ENCODE results near the gene STK11IP.

DNA sequence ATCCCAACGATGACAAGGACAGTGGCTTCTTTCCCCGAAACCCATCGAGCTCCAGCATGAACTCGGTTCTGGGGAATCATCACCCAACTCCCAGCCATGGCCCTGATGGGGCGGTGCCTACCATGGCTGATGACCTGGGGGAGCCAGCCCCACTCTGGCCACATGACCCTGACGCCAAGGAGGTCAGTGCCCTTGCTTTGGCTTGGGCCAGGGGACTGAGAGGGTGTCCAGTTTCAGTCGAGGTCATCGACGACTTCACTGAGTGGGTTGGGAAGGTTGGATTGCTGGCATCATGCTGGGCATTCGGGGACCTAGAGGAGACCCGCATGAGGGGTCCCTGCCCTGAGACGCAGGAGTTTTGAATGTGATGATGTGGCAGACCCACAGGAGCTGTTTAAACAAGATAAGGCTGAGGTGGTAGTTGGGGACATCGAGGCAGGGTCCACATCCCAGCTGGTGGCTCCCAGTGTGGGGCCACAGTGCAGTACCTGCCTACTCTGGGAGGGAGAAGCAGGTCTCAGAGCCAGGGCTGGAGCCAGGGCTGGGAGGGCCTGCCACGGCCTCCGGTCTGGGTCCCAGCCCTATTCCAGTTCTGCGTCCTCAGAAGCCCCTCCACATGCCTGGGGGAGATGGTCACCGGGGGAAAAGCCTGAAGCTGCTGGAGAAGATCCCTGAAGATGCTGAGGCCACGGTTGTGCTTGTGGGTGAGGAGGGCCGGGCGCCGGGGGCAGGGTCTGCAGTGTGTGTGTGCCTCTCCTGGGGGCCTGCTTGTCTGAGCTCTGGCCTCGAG lies 35.8 kb downstream of the STK11IP start:
- TF ChIP-seq EP300 (conservative IDR thresholded peaks at IDR 0.05; ENCODE audit: poor library complexity, severe bottlenecking) (no peak), RAD21 (conservative IDR thresholded peaks at IDR 0.05) (no peak), POLR2AphosphoS5 (IDR thresholded peaks at IDR 0.05) (no peak), MXI1 (conservative IDR thresholded peaks at IDR 0.05; ENCODE audit: poor library complexity, severe bottlenecking) (no peak)
- TF ChIP-seq, protein P1, sequence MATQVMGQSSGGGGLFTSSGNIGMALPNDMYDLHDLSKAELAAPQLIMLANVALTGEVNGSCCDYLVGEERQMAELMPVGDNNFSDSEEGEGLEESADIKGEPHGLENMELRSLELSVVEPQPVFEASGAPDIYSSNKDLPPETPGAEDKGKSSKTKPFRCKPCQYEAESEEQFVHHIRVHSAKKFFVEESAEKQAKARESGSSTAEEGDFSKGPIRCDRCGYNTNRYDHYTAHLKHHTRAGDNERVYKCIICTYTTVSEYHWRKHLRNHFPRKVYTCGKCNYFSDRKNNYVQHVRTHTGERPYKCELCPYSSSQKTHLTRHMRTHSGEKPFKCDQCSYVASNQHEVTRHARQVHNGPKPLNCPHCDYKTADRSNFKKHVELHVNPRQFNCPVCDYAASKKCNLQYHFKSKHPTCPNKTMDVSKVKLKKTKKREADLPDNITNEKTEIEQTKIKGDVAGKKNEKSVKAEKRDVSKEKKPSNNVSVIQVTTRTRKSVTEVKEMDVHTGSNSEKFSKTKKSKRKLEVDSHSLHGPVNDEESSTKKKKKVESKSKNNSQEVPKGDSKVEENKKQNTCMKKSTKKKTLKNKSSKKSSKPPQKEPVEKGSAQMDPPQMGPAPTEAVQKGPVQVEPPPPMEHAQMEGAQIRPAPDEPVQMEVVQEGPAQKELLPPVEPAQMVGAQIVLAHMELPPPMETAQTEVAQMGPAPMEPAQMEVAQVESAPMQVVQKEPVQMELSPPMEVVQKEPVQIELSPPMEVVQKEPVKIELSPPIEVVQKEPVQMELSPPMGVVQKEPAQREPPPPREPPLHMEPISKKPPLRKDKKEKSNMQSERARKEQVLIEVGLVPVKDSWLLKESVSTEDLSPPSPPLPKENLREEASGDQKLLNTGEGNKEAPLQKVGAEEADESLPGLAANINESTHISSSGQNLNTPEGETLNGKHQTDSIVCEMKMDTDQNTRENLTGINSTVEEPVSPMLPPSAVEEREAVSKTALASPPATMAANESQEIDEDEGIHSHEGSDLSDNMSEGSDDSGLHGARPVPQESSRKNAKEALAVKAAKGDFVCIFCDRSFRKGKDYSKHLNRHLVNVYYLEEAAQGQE (IDR thresholded peaks at IDR 0.05; ENCODE audit: borderline replicate concordance) = no peak
- TF ChIP-seq, protein P2, sequence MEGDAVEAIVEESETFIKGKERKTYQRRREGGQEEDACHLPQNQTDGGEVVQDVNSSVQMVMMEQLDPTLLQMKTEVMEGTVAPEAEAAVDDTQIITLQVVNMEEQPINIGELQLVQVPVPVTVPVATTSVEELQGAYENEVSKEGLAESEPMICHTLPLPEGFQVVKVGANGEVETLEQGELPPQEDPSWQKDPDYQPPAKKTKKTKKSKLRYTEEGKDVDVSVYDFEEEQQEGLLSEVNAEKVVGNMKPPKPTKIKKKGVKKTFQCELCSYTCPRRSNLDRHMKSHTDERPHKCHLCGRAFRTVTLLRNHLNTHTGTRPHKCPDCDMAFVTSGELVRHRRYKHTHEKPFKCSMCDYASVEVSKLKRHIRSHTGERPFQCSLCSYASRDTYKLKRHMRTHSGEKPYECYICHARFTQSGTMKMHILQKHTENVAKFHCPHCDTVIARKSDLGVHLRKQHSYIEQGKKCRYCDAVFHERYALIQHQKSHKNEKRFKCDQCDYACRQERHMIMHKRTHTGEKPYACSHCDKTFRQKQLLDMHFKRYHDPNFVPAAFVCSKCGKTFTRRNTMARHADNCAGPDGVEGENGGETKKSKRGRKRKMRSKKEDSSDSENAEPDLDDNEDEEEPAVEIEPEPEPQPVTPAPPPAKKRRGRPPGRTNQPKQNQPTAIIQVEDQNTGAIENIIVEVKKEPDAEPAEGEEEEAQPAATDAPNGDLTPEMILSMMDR (IDR thresholded peaks at IDR 0.05; ENCODE audit: poor library complexity, severe bottlenecking) = no peak
